HepG2 (cell line): ENCODE data around the gene IL15. TPM values are rescaled to one million over a fixed set of nuclear protein-coding genes. Genes with fewer than 3 reads are reported as not detected.

Experiments
- ATAC-seq: fragments of 200-7000 bp; cut with Tn5 transposase; 3 replicates; pipeline ENCODE4 v1.9.1; 2020; ENCODE audit warnings: mild to moderate bottlenecking, moderate library complexity
- BruUV-seq: library from RNA; stranded (reverse); fragments of 400-500 nt; replicated peaks from 2 replicates; lab custom pipeline; 2021; lab: Mats Ljungman, UMichigan
- CTCF ChIA-PET: fragments of 300-600 bp; formaldehyde crosslinking; extraction: SDS; loops from one replicate; lab custom pipeline; 2021; ENCODE audit warnings: low total read pairs, inconsistent platforms, low intra/inter-chr PET ratio; lab: Yijun Ruan, JAX
- POLR2A ChIA-PET: fragments of 350-600 bp; sonication (Branson Sonifier 250); formaldehyde crosslinking; loops from one replicate; lab custom pipeline; 2020; ENCODE audit warnings: antibody characterized with exemption, inconsistent platforms; lab: Yijun Ruan, JAX
- DNase-seq: peaks from one replicate; pipeline ENCODE4 v3.0.0-alpha.2; 2015; ENCODE audit warnings: low spot score
- FAIRE-seq: peaks from 3 replicates; lab custom pipeline; 2011; peaks lifted over from hg19 to GRCh38; lab: Jason Lieb, UNC
- H2AFZ ChIP-seq: one replicate; pipeline ENCODE4 v1.6.1; 2011; ENCODE audit warnings: low read length, inconsistent platforms
- H3K27ac ChIP-seq: fragments of 300-600 bp; 3 replicates; pipeline ENCODE4 v1.8.0; 2011; ENCODE audit warnings: mixed run types, mild to moderate bottlenecking, mixed read lengths, low read length, inconsistent platforms; ENCODE audit not compliant: insufficient read depth; ENCODE audit errors: extremely low read length
- H3K27me3 ChIP-seq, 2 experiments: fragments of 200-600 bp in 1 of 2; 2 replicates in 1 of 2; 3 replicates in 1 of 2; pipeline versions ENCODE4 v1.6.0 to v1.8.0; 2011; ENCODE audit warnings: low read length in 2 of 2, mild to moderate bottlenecking in 2 of 2, moderate library complexity in 2 of 2, inconsistent platforms in 1 of 2; ENCODE audit not compliant: insufficient read depth in 2 of 2, control insufficient read depth in 1 of 2
- H3K36me3 ChIP-seq, 2 experiments: fragments of 200-600 bp in 1 of 2; replicated peaks in 1 of 2; 2 replicates in 1 of 2; 3 replicates in 1 of 2; pipeline versions ENCODE4 v1.5.1 to v1.8.0; 2011; ENCODE audit warnings: low read length in 2 of 2, inconsistent platforms in 1 of 2; ENCODE audit not compliant: insufficient read depth in 2 of 2, control insufficient read depth in 1 of 2
- H3K4me1 ChIP-seq: 2 replicates; pipeline ENCODE4 v1.5.1; 2012; ENCODE audit warnings: low read length, inconsistent platforms; ENCODE audit not compliant: insufficient read depth
- H3K4me2 ChIP-seq: 2 replicates; pipeline ENCODE4 v1.6.0; 2011; ENCODE audit warnings: low read depth, low read length, inconsistent platforms
- H3K4me3 ChIP-seq, 3 experiments: fragments of 200-600 bp in 1 of 3; sonication (generic), shearing (Covaris generic) in 1 of 3; replicated peaks in 1 of 3; 2 replicates each; pipeline ENCODE4 v1.5.1; 2011 to 2016; ENCODE audit warnings: low read length in 3 of 3, inconsistent platforms in 2 of 3, low read depth in 2 of 3, mild to moderate bottlenecking in 2 of 3, control low read depth in 1 of 3, mixed read lengths in 1 of 3; ENCODE audit not compliant: insufficient read depth in 1 of 3
- H3K79me2 ChIP-seq: one replicate; pipeline ENCODE4 v1.6.1; 2011; ENCODE audit warnings: low read length, inconsistent platforms; ENCODE audit not compliant: insufficient read depth
- H3K9ac ChIP-seq: 2 replicates; pipeline ENCODE4 v1.6.0; 2011; ENCODE audit warnings: mild to moderate bottlenecking, low read depth, low read length, inconsistent platforms; ENCODE audit not compliant: insufficient read depth
- H3K9me3 ChIP-seq: 2 replicates; pipeline ENCODE4 v1.5.1; 2012; ENCODE audit warnings: mild to moderate bottlenecking, low read length
- H4K20me1 ChIP-seq: 2 replicates; pipeline ENCODE4 v1.6.0; 2011; ENCODE audit warnings: inconsistent platforms, mild to moderate bottlenecking, low read length, moderate library complexity; ENCODE audit not compliant: insufficient read depth
- CCDC6 ChIP-seq: sonication (generic); formaldehyde crosslinking; IDR thresholded peaks from 2 replicates; pipeline ENCODE4 v1.8.1; 2022; ENCODE audit warnings: mild to moderate bottlenecking, missing genetic modification reagents, moderate library complexity
- DZIP1 ChIP-seq: sonication (generic); formaldehyde crosslinking; IDR thresholded peaks from 2 replicates; pipeline ENCODE4 v1.5.0; 2020; ENCODE audit warnings: mild to moderate bottlenecking, missing genetic modification reagents
- HINFP ChIP-seq: sonication (generic); formaldehyde crosslinking; IDR thresholded peaks from 2 replicates; pipeline ENCODE4 v1.4.0; 2020; ENCODE audit warnings: low read depth, mild to moderate bottlenecking, missing genetic modification reagents
- KLF13 ChIP-seq: sonication (generic); formaldehyde crosslinking; IDR thresholded peaks from 2 replicates; pipeline ENCODE4 v1.4.0; 2020; ENCODE audit warnings: mild to moderate bottlenecking, missing genetic modification reagents
- MBD4 ChIP-seq: IDR thresholded peaks from 2 replicates; pipeline ENCODE4 v1.6.1; 2012; ENCODE audit warnings: low read length, inconsistent platforms, borderline replicate concordance
- POLR2AphosphoS2 ChIP-seq: IDR thresholded peaks from 2 replicates; pipeline ENCODE4 v1.6.1; 2011; ENCODE audit warnings: low read depth, low read length, improper control_type of control experiment
- RARA ChIP-seq: IDR thresholded peaks from 2 replicates; pipeline ENCODE4 v1.6.1; 2016; ENCODE audit warnings: missing genetic modification reagents, missing compliant biosample characterization
- RBM39 ChIP-seq: fragments of 200-400 bp; formaldehyde crosslinking; IDR thresholded peaks from one replicate; pipeline ENCODE4 v1.6.1; 2018; ENCODE audit warnings: antibody characterized with exemption, mild to moderate bottlenecking, low read depth, low read length; ENCODE audit not compliant: poor library complexity, severe bottlenecking
- RFX3 ChIP-seq: IDR thresholded peaks from 2 replicates; pipeline ENCODE4 v1.6.1; 2016; ENCODE audit warnings: missing biosample characterization, missing genetic modification reagents
- SAFB2 ChIP-seq: sonication (generic); formaldehyde crosslinking; IDR thresholded peaks from 2 replicates; pipeline ENCODE4 v1.5.1; 2020; ENCODE audit warnings: missing genetic modification reagents, low read depth, mild to moderate bottlenecking, borderline replicate concordance
- TRAFD1 ChIP-seq: sonication (generic); formaldehyde crosslinking; IDR thresholded peaks from 2 replicates; pipeline ENCODE4 v1.5.1; 2020; ENCODE audit warnings: missing genetic modification reagents, mild to moderate bottlenecking, borderline replicate concordance
- U2AF2 ChIP-seq: fragments of 200-400 bp; formaldehyde crosslinking; IDR thresholded peaks from 2 replicates; pipeline ENCODE4 v1.6.1; 2017; ENCODE audit warnings: low read depth, mild to moderate bottlenecking, low read length
- ZNF496 ChIP-seq: sonication (generic); formaldehyde crosslinking; IDR thresholded peaks from 2 replicates; pipeline ENCODE4 v1.8.1; 2023; ENCODE audit warnings: mild to moderate bottlenecking, moderate library complexity, missing genetic modification reagents; ENCODE audit not compliant: insufficient replicate concordance
- WGBS: methylation state at CpG from one replicate; pipeline ENCODE4 v1.1.6; 2017; ENCODE audit warnings: low lambda C conversion rate; 5-methylcytosine and 5-hydroxymethylcytosine counted together
- in situ Hi-C: cut with HindIII; loops from 2 replicates; pipeline ENCODE4 v1.10.0; 2017; ENCODE audit warnings: low pct_unique_long_range_greater_than_20kb; ENCODE audit not compliant: extremely low pct_ligation_motif_present
- intact Hi-C: fragments of 100-400 bp; cut with micrococcal nuclease; formaldehyde crosslinking; loops from one replicate; pipeline ENCODE4 v1.10.0; 2022; ENCODE audit not compliant: unreplicated experiment
- polyA plus RNA-seq, 8 experiments: library from polyadenylated mRNA; depleted of rRNA in 3 of 8; stranded (reverse) in 7 of 8; unstranded in 1 of 8; fragments of >200 nt; fragmentation: Illumina TruSeq in 4 of 8; extraction: Trizol in 4 of 8; gene quantifications; 2 replicates each; pipeline versions ENCODE4 v1.2.1 to v1.2.3, GENCODE V29; 2011 to 2016; ENCODE audit warnings: low read depth in 4 of 8, missing spikeins in 1 of 8, mixed read lengths in 1 of 8; ENCODE audit not compliant: insufficient read depth in 1 of 8
- total RNA-seq, 5 experiments: library from RNA; depleted of rRNA; stranded (reverse); fragments of >200 nt; fragmentation: Illumina TruSeq; extraction: Trizol; gene quantifications; 2 replicates each; pipeline ENCODE4 v1.2.3, GENCODE V29; 2016; ENCODE audit warnings: low read depth in 1 of 5

Gene IL15
- total and polyA plus RNA-seq, 2 of the 13 experiments (the other 11 are each of a cell fraction or from before 2014, with no cell fraction given) = 0.12 to 0.24 TPM

GRCh38 chr4:141686146-141686775 lies 49.9 kb downstream of the IL15 start:
- Histone ChIP-seq H3K9me3 (no peaks in the 10 kb centered on the region), H3K79me2 (no peaks in the 10 kb centered on the region), H3K27me3 (no peaks in the 10 kb centered on the region), H4K20me1 (no peaks in the 10 kb centered on the region), H3K4me2 (no peak overlapping the region), H3K4me1 (no peaks in the 10 kb centered on the region), H3K9ac (no peak overlapping the region), H3K4me3 (no peak overlapping the region), H2AFZ (no peak overlapping the region), H3K36me3 (no peaks in the 10 kb centered on the region), H3K27ac (no peak overlapping the region)
- no TSS peak for BruUV-seq
- no peak for FAIRE-seq
- intact Hi-C loops = no loop called here
- ChIA-PET POLR2A (no interaction called here), CTCF (no interaction called here)
- WGBS = 5% methylated on average over 8 of the region's 8 CpGs
- ATAC-seq = no peak
- in situ Hi-C loops = no loop called here
- no peak for TF ChIP-seq SAFB2 (CRISPR knock-in tag)
- no peak for TF ChIP-seq RBM39
- no peak for DNase-seq

GRCh38 chr4:141686879-141687278 lies 50.5 kb downstream of the IL15 start:
- Histone ChIP-seq H2AFZ (no peak overlapping the region), H3K4me3 (no peak overlapping the region), H3K79me2 (no peaks in the 10 kb centered on the region), H3K27ac (no peak overlapping the region), H3K9ac (no peak overlapping the region), H4K20me1 (no peaks in the 10 kb centered on the region), H3K36me3 (no peaks in the 10 kb centered on the region), H3K4me2 (no peak overlapping the region), H3K4me1 (no peaks in the 10 kb centered on the region), H3K9me3 (no peaks in the 10 kb centered on the region), H3K27me3 (no peaks in the 10 kb centered on the region)
- ChIA-PET POLR2A (no interaction called here), CTCF (no interaction called here)
- in situ Hi-C loops (no loop called here), intact Hi-C loops (no loop called here)
- no peak for ATAC-seq
- no peak for DNase-seq
- no peak for FAIRE-seq
- no TSS peak for BruUV-seq
- TF ChIP-seq RARA (CRISPR knock-in tag) = no peak
- no peak for TF ChIP-seq MBD4
- no peak for TF ChIP-seq KLF13 (CRISPR knock-in tag)
- no peak for TF ChIP-seq DZIP1 (CRISPR knock-in tag)
- no peak for TF ChIP-seq ZNF496
- no peak for TF ChIP-seq TRAFD1 (CRISPR knock-in tag)
- no peak for TF ChIP-seq HINFP (CRISPR knock-in tag)
- TF ChIP-seq POLR2AphosphoS2 = no peak
- no peak for TF ChIP-seq RFX3 (CRISPR knock-in tag)
- no peak for TF ChIP-seq CCDC6
- TF ChIP-seq U2AF2 = no peak
